B cell (primary cell): Measurements from ENCODE around the gene SYNE4.

Source experiments
- EZH2 ChIP-seq: IDR thresholded peaks from 2 replicates; pipeline ENCODE4 v1.6.1; 2012; ENCODE audit warnings: borderline replicate concordance, low read depth, mild to moderate bottlenecking, moderate library complexity, low read length; ENCODE audit not compliant: insufficient read depth, poor library complexity, severe bottlenecking
- TF ChIP-seq, protein P1 (sequence below): fragments of 200-600 bp; IDR thresholded peaks from one replicate; pipeline ENCODE4 v1.8.0; 2022; ENCODE audit warnings: antibody characterized with exemption, mild to moderate bottlenecking

DNA sequence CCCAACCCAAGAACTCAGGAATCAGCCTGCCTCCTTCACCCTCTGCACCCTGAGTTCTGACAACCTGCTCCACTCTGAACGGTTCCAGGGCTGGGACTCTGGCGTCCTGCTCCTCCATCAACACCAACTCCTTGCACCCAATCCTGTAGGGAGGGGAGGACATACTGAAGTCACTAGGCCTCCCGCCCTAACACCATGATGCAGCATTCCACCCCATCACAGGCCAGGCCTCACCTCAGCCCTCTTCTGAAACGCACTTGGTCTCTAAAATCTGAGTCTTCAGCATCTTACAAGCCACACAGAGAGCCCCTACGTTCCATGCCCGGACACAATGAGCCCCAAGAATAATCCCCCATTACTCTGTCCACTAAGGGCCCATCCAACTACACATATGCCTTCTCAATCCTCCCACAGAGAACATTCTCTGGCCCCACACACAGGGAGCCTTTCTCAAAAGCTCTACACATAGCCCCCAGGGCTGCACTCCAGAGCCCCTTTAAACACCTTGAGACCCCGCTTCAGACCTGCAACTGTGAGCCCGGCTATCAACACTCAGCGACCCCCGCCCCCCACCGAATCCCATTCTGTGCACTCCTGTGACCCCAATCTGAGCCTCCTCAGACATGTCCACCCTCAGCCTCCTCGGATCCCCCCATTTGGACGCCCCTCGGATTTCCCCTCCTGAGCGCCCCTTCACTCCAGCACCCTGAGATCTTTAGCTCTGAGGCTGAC lies 4.8 kb upstream of the SYNE4 start:
- TF ChIP-seq, protein P1, sequence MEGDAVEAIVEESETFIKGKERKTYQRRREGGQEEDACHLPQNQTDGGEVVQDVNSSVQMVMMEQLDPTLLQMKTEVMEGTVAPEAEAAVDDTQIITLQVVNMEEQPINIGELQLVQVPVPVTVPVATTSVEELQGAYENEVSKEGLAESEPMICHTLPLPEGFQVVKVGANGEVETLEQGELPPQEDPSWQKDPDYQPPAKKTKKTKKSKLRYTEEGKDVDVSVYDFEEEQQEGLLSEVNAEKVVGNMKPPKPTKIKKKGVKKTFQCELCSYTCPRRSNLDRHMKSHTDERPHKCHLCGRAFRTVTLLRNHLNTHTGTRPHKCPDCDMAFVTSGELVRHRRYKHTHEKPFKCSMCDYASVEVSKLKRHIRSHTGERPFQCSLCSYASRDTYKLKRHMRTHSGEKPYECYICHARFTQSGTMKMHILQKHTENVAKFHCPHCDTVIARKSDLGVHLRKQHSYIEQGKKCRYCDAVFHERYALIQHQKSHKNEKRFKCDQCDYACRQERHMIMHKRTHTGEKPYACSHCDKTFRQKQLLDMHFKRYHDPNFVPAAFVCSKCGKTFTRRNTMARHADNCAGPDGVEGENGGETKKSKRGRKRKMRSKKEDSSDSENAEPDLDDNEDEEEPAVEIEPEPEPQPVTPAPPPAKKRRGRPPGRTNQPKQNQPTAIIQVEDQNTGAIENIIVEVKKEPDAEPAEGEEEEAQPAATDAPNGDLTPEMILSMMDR: no peak
- TF ChIP-seq EZH2: no peak
